GM19240 (cell line): ENCODE measurements around the gene GTF3C1.
"Not testable (repeated sequence)": the region's sequence is repeated elsewhere in the genome, so short reads cannot be mapped to it uniquely, and the experiment has no call there.

ENCODE experiments used
- DNase-seq: peaks from one replicate; pipeline ENCODE4 v3.0.0; 2011; ENCODE audit warnings: low spot score; ENCODE audit not compliant: insufficient read length

Gene GTF3C1

GRCh38 chr16:27464626-27465482 is 84.9 kb downstream of the GTF3C1 start:
- DNase-seq: no peak

- DNase-seq: no peak
Measured at GRCh38 chr16:27463741-27464591, 85.7 kb downstream of the GTF3C1 start.

GRCh38 chr16:27462846-27463682 is 86.6 kb downstream of the GTF3C1 start:
- DNase-seq: no peak

DNA sequence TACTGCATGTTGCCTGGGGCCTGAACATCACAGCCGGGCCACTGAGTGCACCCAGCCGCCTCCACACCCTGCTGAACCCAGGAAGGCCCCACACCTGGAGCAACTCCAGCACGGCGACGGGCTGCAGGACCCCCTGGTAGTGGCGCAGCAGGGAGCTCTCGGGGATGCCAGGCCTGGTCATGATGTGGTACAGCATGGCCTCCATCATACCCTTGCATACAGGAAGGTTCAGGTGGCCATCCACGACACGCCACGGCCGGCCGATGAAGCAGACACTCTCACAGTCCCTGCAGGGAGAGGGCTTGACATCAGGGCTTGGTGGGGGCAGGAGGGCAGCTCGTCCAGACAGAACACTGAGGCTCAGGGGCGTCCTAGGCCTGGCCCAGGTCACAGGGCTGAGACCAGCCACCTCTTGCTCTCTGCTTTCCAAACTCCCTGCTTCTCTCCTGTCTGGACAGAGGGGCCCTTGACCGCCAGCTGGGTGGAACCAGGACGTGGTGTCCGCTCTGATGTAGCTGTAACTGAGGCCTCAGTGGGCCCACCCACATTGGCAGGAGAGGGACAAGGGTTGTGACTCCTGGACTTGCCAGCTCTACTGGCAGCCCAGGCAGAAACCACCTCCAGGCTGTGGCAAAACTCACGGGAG is 87.4 kb downstream of the GTF3C1 start:
- DNase-seq: no peak

DNA sequence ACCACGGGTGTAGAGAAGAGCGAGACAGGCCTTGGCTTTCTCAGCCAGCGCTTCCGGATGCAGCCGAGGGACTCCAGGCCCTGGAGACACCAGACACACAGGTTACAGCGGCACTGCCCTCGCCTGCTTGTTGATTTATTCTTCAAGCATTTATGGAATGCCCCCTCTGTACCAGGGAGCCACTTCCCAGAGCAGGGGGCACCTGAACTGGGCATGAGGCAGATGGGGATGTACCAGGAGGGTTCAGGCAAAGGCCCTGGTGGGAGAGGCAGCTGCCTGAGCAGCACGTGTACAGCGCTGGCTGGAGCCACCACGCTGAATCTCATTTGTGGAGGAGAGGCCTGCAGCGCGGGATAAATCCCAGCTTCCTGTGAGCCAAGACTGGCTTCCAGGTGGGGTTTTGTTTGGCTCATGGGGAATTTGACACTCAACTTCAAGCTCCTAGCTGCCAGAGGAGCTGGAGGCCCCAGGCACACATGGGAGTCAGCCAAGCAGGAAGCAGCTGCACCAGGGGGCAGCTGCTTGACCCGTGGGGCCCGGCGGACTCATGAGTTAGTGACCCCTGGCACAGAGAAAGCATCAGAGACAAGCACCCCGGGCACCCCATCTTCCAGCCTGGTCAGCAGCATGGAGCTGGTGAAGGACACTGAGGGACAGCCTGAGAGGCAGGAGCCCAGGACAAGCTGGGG is 88.1 kb downstream of the GTF3C1 start:
- DNase-seq: no peak

- no peak for DNase-seq
Measured at GRCh38 chr16:27460663-27461482, 88.8 kb downstream of the GTF3C1 start.

GRCh38 chr16:27460213-27460612 is 89.5 kb downstream of the GTF3C1 start:
- no peak for DNase-seq

- no peak for DNase-seq
Measured at GRCh38 chr16:27458987-27459688, 90.6 kb downstream of the GTF3C1 start.

DNA sequence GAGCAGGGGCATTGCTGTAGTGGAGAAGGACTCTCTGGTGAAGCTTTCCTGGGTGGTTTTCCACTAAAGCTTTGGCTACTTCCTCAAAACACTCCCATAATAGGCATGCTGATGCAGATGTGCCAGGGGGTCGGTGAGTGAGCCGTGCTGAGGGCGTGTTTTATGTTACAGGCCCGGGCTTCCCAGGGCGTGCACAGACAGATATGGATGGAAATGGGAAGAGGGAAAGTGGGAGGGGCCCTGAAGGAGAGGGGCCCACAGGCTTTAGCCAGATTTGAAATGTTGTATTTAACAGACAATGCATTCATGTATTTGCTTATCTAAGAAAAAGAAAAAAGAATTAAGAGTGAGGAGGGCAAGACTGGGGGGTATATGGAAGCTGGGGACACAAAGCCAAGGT is 91.5 kb downstream of the GTF3C1 start:
- DNase-seq: no peak

- DNase-seq: not testable (repeated sequence)
Measured at GRCh38 chr16:27457605-27457900, 92.2 kb downstream of the GTF3C1 start.

DNA sequence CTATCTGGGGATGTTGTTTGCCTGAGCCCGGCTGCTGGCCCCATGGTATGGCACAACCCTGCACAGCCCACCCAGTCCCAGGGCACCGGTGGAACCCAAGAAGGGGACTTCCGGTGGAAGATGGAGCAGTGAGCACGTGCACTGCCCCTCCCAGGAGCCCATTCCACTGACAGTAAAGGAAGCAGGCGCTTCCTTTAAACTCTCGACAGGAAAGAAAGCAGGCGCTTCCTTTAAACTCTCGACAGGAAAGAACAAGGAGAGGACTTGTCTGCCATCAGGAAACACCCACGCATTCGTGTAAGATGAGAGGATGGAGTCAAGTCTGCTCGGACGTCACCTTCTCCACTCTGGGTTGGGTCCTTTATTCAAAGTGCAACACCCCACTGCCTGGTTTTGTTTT is 94.0 kb downstream of the GTF3C1 start:
- DNase-seq: no peak

- DNase-seq: no peak
Measured at GRCh38 chr16:27453494-27453825, 96.3 kb downstream of the GTF3C1 start.

DNA sequence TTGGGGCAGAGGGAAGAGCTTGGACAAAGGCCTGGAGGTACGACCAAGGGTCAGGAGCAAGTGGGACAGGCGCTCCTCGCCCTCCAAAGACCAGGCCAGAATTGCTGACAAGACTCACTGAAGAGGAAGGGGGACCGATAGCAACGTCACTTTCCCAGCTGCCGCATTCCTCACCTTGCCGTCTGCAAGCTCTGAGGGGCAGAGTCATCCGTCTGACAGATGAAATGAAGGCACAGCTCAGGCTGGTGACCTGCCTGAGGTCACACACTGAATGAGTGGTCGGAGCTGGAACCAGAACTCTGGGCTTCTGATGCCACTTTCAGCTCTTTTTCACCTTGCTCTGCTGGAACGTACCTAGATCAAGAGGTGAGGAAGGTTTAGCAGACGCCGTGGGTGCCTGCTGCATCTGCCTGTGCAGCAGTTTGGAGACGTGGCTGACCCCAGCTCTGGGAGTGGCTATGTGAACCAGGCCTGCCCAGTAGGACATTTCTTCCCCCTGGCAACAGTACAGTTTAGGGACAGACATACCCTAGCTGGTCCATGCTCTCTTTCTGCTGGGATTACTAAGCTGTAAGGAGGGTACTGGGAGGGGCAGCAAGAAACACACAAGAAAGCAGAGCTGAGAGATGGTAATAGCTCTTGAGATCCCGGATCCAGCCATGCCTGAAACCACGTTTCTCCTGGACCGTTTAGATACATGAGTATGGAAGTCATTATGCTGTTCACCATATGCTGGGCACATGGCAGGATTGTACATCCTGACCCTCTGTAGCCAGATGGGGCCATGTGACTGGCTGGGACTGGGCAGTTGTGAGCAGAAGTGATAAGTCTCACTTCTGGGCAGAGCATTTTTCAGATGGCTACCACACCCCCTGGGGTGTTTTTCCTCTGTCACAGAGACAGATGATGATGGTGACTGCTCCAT is 96.9 kb downstream of the GTF3C1 start:
- DNase-seq: no peak

- DNase-seq: no peak
Measured at GRCh38 chr16:27450196-27450549, 99.5 kb downstream of the GTF3C1 start.

DNA sequence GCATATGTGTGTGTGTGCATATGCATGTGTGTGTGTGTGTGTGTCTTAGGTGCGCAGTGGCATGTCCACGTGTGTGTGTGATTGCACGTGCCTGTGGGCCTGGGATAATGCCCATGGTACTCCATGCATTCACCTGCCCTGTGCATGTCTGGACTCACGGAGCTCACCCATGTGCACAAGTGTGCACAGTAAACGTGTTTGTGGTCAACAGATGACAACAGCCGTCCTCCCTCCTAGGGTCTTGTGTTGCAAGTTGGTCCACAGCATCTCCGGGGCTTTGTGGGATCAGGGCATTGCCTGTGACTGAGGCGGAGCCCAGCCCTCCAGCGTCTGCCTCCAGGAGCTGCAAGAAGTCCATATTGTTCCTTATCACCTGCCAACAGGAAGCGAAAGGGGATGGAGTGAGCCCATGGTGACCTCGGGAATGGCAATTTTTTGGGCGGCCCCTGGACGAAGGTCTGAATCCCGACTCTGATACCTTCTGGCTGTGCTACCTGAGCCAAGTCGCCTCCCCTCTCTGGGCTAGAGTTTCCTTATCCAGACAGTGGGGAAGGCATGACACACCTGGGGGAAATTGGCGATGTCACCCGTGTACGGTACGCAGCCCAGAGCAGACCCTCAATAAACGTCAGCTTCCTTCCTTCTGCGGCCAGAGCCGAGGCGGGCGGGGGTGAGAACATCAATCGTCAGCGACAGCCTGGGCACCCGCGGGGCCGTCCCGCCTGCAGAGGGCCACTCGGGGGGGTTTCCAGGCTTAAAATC is 100.1 kb downstream of the GTF3C1 start:
- peak; percentile 46 for DNase-seq

DNA sequence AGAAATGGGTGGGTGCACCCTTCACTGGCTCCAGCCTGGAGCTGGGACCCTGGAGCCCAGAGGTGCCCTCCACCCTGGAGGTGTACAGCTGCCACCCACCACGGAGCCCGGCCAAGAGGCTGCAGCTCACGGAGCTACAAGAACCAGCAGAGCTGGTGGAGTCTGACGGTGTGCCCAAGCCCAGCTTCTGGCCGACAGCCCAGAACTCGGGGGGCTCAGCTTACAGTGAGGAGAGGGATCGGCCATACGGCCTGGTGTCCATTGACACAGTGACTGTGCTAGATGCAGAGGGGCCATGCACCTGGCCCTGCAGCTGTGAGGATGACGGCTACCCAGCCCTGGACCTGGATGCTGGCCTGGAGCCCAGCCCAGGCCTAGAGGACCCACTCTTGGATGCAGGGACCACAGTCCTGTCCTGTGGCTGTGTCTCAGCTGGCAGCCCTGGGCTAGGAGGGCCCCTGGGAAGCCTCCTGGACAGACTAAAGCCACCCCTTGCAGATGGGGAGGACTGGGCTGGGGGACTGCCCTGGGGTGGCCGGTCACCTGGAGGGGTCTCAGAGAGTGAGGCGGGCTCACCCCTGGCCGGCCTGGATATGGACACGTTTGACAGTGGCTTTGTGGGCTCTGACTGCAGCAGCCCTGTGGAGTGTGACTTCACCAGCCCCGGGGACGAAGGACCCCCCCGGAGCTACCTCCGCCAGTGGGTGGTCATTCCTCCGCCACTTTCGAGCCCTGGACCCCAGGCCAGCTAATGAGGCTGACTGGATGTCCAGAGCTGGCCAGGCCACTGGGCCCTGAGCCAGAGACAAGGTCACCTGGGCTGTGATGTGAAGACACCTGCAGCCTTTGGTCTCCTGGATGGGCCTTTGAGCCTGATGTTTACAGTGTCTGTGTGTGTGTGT is 100.9 kb downstream of the GTF3C1 start:
- no peak for DNase-seq

DNA sequence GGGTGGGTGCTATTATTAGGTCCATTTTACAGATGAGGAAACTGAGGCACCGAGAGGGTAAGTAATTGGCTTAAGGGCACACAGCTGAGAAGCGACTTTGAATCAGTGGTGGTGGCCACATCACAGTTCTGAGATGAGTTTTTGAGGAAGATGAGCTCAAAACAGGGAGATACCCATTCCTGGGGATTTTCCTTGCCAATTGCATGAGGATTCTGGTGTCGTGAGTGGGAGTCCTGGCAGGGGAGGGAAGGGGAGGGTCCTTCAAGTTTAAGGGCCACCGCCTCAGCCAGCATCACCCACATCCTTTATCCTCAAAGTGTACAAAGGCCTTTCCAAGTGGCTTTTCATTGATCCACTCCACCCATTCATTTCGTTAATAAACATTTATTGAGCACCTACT is 102.4 kb downstream of the GTF3C1 start:
- DNase-seq: no peak
